ENCODE results near the gene UBE4B. TPM values are rescaled to one million over a fixed set of nuclear protein-coding genes. Genes with fewer than 3 reads are reported as not detected.

The UBE4B gene
- polyA plus RNA-seq, 2 of the 4 experiments (the other 2 are of a cell fraction), result 13.5 to 15.1 TPM

- no peak for TF ChIP-seq HOXA7 (CRISPR knock-in tag; IDR thresholded peaks at IDR 0.05)
- no peak for TF ChIP-seq SREBF2 (IDR thresholded peaks at IDR 0.05)
- no peak for TF ChIP-seq RAD21 (conservative IDR thresholded peaks at IDR 0.05 in 1 of 2, IDR thresholded peaks at IDR 0.05 in 1 of 2)
These were observed 47.8 kb downstream of the UBE4B start (continued) for GRCh38 chr1:10080523-10080922.

DNA sequence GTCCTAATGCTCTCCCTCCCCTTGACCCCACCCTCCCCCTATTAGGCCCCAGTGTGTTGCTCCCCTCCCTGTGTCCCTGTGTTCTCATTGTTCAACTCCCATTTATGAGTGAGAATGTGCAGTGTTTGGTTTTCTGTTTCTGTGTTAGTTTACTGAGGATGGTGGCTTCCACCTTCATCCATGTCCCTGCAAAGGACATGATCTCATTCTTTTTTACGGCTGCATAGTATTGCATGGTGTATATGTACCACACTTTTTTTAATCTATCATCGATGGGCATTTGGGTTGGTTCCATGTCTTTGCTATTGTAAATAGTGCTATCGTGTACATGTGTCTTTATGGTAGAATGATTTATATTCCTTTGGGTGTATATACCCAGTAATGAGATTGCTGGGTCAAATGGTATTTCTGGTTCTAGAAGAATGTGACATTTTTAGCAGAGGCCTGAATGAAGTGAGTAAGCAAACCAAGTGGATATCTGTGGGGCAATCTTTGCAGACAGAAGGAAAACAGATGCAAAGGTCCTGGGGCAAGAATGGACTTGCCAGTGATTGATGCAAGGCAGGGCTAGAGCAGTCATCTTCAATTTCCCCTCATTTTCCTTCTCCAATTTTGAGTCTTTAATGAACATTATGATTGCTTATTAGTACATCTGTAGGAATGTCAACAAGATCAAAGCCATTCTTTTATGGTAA, 50.2 kb downstream of the UBE4B start:
- POLR2A ChIA-PET, result no interaction called here
- Histone ChIP-seq H3K9me3 (no peaks in the 10 kb centered on the region), H3K4me2 (no peak overlapping the region), H3K4me3 (no peak overlapping the region), H3K4me1 (0 out of 3 replicates have a peak, but pooled peaks cover 3% of the 10 kb centered on the region), H3K27ac (no peak overlapping the region)
- no peak for TF ChIP-seq HEYL (CRISPR knock-in tag; IDR thresholded peaks at IDR 0.05)
- no peak for TF ChIP-seq NR3C1 (IDR thresholded peaks at IDR 0.05)
- TF ChIP-seq ZC3H11A (IDR thresholded peaks at IDR 0.05), result no peak
- no peak for TF ChIP-seq ZFP36 (IDR thresholded peaks at IDR 0.05; ENCODE audit: borderline replicate concordance, partially characterized antibody)
- no peak for TF ChIP-seq RCOR1 (IDR thresholded peaks at IDR 0.05; ENCODE audit: low read depth, low read length)
- no peak for TF ChIP-seq CHD4 (IDR thresholded peaks at IDR 0.05; ENCODE audit: borderline replicate concordance)
- TF ChIP-seq JUN (IDR thresholded peaks at IDR 0.05), result no peak
- no peak for TF ChIP-seq TFCP2L1 (CRISPR knock-in tag; IDR thresholded peaks at IDR 0.05)
- no peak for TF ChIP-seq ESRRA (IDR thresholded peaks at IDR 0.05; ENCODE audit: borderline replicate concordance, low read length)
- no peak for TF ChIP-seq CHD2 (IDR thresholded peaks at IDR 0.05; ENCODE audit: low read length, partially characterized antibody)
- TF ChIP-seq GATA3 (IDR thresholded peaks at IDR 0.05; ENCODE audit: borderline replicate concordance), result no peak
- TF ChIP-seq EHMT2 (IDR thresholded peaks at IDR 0.05; ENCODE audit: low read depth), result no peak
- no peak for TF ChIP-seq USF2 (IDR thresholded peaks at IDR 0.05)
- TF ChIP-seq CBX2 (IDR thresholded peaks at IDR 0.05; ENCODE audit: borderline replicate concordance, low read depth), result no peak
- TF ChIP-seq FOXS1 (CRISPR knock-in tag; IDR thresholded peaks at IDR 0.05), result no peak
- TF ChIP-seq HES2 (IDR thresholded peaks at IDR 0.05), result no peak
- no peak for TF ChIP-seq HDAC2 (IDR thresholded peaks at IDR 0.05)
- TF ChIP-seq HOXB5 (CRISPR knock-in tag; IDR thresholded peaks at IDR 0.05), result no peak
- FAIRE-seq (no peak), DNase-seq (ENCODE audit: low read depth in 1 of 2, low spot score in 1 of 2) (no peak), ATAC-seq (no peak)
- CTCF ChIA-PET, result no interaction called here
- WGBS (ENCODE audit: missing lambda C conversion rate), result 81% methylated on average over 3 of the region's 3 CpGs

GRCh38 chr1:10084045-10084444, 51.3 kb downstream of the UBE4B start:
- Histone ChIP-seq H3K4me3 (no peak overlapping the region), H3K9me3 (no peaks in the 10 kb centered on the region), H3K4me1 (0 out of 3 replicates have a peak, but pooled peaks cover 3% of the 10 kb centered on the region), H3K27ac (no peak overlapping the region), H3K4me2 (no peak overlapping the region)
- no peak for DNase-seq (ENCODE audit: low read depth in 1 of 2, low spot score in 1 of 2)
- ChIA-PET CTCF (no interaction called here), POLR2A (no interaction called here)
- TF ChIP-seq PHF8 (IDR thresholded peaks at IDR 0.05; ENCODE audit: borderline replicate concordance, low read depth) (no peak), REST (IDR thresholded peaks at IDR 0.05) (no peak), MAFK (IDR thresholded peaks at IDR 0.05; ENCODE audit: partially characterized antibody) (no peak), BCL3 (IDR thresholded peaks at IDR 0.05) (no peak), FOXS1 (CRISPR knock-in tag; IDR thresholded peaks at IDR 0.05) (no peak), KDM1A (IDR thresholded peaks at IDR 0.05; ENCODE audit: low read depth) (no peak), HEYL (CRISPR knock-in tag; IDR thresholded peaks at IDR 0.05) (no peak), EP300 (IDR thresholded peaks at IDR 0.05) (no peak), FOSL2 (IDR thresholded peaks at IDR 0.05) (no peak), FOSL2 (CRISPR knock-in tag; IDR thresholded peaks at IDR 0.05) (no peak), ZFP36 (IDR thresholded peaks at IDR 0.05; ENCODE audit: borderline replicate concordance, partially characterized antibody) (no peak)
- no peak for FAIRE-seq
- ATAC-seq, result no peak
- WGBS (ENCODE audit: missing lambda C conversion rate), result 91% methylated on average over 3 of the region's 3 CpGs
